H9 (cell line): Measurements from ENCODE around the gene GFPT2. TPM values are rescaled to one million over a fixed set of nuclear protein-coding genes. Genes with fewer than 3 reads are reported as not detected.

Experiments
- DNase-seq: peaks from one replicate; pipeline ENCODE4 v3.0.0-alpha.2; 2017
- H2AFZ ChIP-seq: one replicate; pipeline ENCODE4 v1.6.1; 2013; ENCODE audit warnings: mild to moderate bottlenecking, low read length, control low read depth, moderate library complexity
- H2AK5ac ChIP-seq: 2 replicates; pipeline ENCODE4 v1.6.1; 2013; ENCODE audit warnings: low read length, control low read depth, mixed read lengths; ENCODE audit not compliant: insufficient read length
- H2BK120ac ChIP-seq: one replicate; pipeline ENCODE4 v1.6.1; 2013; ENCODE audit warnings: low read depth, mild to moderate bottlenecking, low read length, control low read depth, inconsistent platforms; ENCODE audit not compliant: poor library complexity, severe bottlenecking
- H2BK12ac ChIP-seq: 2 replicates; pipeline ENCODE4 v1.6.1; 2013; ENCODE audit warnings: low read length, control low read depth, mixed read lengths, low read depth; ENCODE audit not compliant: insufficient read length
- H2BK15ac ChIP-seq: 2 replicates; pipeline ENCODE4 v1.6.1; 2013; ENCODE audit warnings: low read depth, low read length, control low read depth
- H2BK20ac ChIP-seq: one replicate; pipeline ENCODE4 v1.6.1; 2013; ENCODE audit warnings: low read depth, mild to moderate bottlenecking, low read length, control low read depth, inconsistent platforms; ENCODE audit not compliant: poor library complexity, severe bottlenecking
- H2BK5ac ChIP-seq: 2 replicates; pipeline ENCODE4 v1.6.1; 2013; ENCODE audit warnings: low read length, control low read depth, mixed read lengths; ENCODE audit not compliant: insufficient read length
- H3K14ac ChIP-seq: 2 replicates; pipeline ENCODE4 v1.6.1; 2013; ENCODE audit warnings: low read length, control low read depth; ENCODE audit not compliant: insufficient read depth
- H3K18ac ChIP-seq: 2 replicates; pipeline ENCODE4 v1.6.1; 2013; ENCODE audit warnings: low read depth, mild to moderate bottlenecking, mixed read lengths, low read length, control low read depth; ENCODE audit not compliant: insufficient read length
- H3K23ac ChIP-seq: 2 replicates; pipeline ENCODE4 v1.6.1; 2013; ENCODE audit warnings: low read length, control low read depth, mixed read lengths, low read depth; ENCODE audit not compliant: insufficient read length
- H3K23me2 ChIP-seq: 2 replicates; pipeline ENCODE4 v1.6.1; 2013; ENCODE audit warnings: low read depth, mild to moderate bottlenecking, mixed read lengths, low read length, control low read depth; ENCODE audit not compliant: insufficient read length, poor library complexity, severe bottlenecking
- H3K27ac ChIP-seq: 2 replicates; pipeline ENCODE4 v1.5.1; 2013; ENCODE audit warnings: low read length, control low read depth, mixed read lengths, low read depth; ENCODE audit not compliant: insufficient read length
- H3K27me3 ChIP-seq: 2 replicates; pipeline ENCODE4 v1.6.1; 2013; ENCODE audit warnings: low read length, control low read depth, inconsistent platforms; ENCODE audit not compliant: insufficient read depth
- H3K4ac ChIP-seq: 2 replicates; pipeline ENCODE4 v1.6.1; 2013; ENCODE audit warnings: low read depth, mild to moderate bottlenecking, control low read depth, inconsistent platforms, low read length, moderate library complexity
- H3K4me1 ChIP-seq: 2 replicates; pipeline ENCODE4 v1.6.1; 2013; ENCODE audit warnings: low read length, control low read depth, inconsistent platforms; ENCODE audit not compliant: insufficient read depth
- H3K4me2 ChIP-seq: 2 replicates; pipeline ENCODE4 v1.6.1; 2013; ENCODE audit warnings: low read length, control low read depth, mixed read lengths; ENCODE audit not compliant: insufficient read length, insufficient read depth
- H3K56ac ChIP-seq: 2 replicates; pipeline ENCODE4 v1.6.1; 2013; ENCODE audit warnings: low read depth, mild to moderate bottlenecking, mixed read lengths, low read length, control low read depth; ENCODE audit not compliant: insufficient read length
- H3K79me1 ChIP-seq: 2 replicates; pipeline ENCODE4 v1.6.1; 2013; ENCODE audit warnings: low read depth, mild to moderate bottlenecking, moderate library complexity, low read length, control low read depth, inconsistent platforms; ENCODE audit not compliant: insufficient read depth, poor library complexity, severe bottlenecking
- H3K79me2 ChIP-seq: 2 replicates; pipeline ENCODE4 v1.6.1; 2013; ENCODE audit warnings: low read length, control low read depth, inconsistent platforms; ENCODE audit not compliant: insufficient read depth
- H3K9ac ChIP-seq: 2 replicates; pipeline ENCODE4 v1.6.1; 2013; ENCODE audit warnings: low read length, control low read depth, mixed read lengths; ENCODE audit not compliant: insufficient read length; ENCODE audit errors: extremely low read depth
- H3K9me3 ChIP-seq: one replicate; pipeline ENCODE4 v1.6.1; 2013; ENCODE audit warnings: low read depth, low read length, inconsistent platforms; ENCODE audit not compliant: control insufficient read depth
- H3T11ph ChIP-seq: one replicate; pipeline ENCODE4 v1.6.1; 2013; ENCODE audit warnings: mild to moderate bottlenecking, low read length, control low read depth, inconsistent platforms
- H4K20me1 ChIP-seq: one replicate; pipeline ENCODE4 v1.6.1; 2013; ENCODE audit not compliant: control insufficient read depth, insufficient read length, insufficient read depth
- H4K5ac ChIP-seq: 2 replicates; pipeline ENCODE4 v1.6.1; 2013; ENCODE audit warnings: low read depth, mild to moderate bottlenecking, mixed read lengths, low read length, control low read depth; ENCODE audit not compliant: insufficient read length
- H4K8ac ChIP-seq: replicated peaks from 2 replicates; pipeline ENCODE4 v1.6.1; 2013; ENCODE audit warnings: low read length, control low read depth, mixed read lengths, low read depth; ENCODE audit not compliant: insufficient read length
- H4K91ac ChIP-seq: 2 replicates; pipeline ENCODE4 v1.6.1; 2013; ENCODE audit warnings: low read depth, mild to moderate bottlenecking, moderate library complexity, mixed read lengths, low read length, control low read depth; ENCODE audit not compliant: insufficient read length
- H3K27ac Mint-ChIP-seq, 3 experiments: 2 replicates in 2 of 3; 3 replicates in 1 of 3; pipeline ENCODE4 v1.8.0; 2020 to 2021; ENCODE audit warnings: mixed read lengths in 3 of 3, mild to moderate bottlenecking in 1 of 3, moderate library complexity in 1 of 3
- H3K27me3 Mint-ChIP-seq: 2 replicates; pipeline ENCODE4 v1.8.0; 2021; ENCODE audit warnings: low read depth, mild to moderate bottlenecking, moderate library complexity, mixed read lengths
- H3K36me3 Mint-ChIP-seq, 3 experiments: 2 replicates in 2 of 3; 3 replicates in 1 of 3; pipeline ENCODE4 v1.8.0; 2020 to 2021; ENCODE audit warnings: low read depth in 3 of 3, mixed read lengths in 3 of 3; ENCODE audit not compliant: insufficient read depth in 1 of 3
- H3K4me1 Mint-ChIP-seq, 2 experiments: 2 replicates each; pipeline ENCODE4 v1.8.0; 2020; ENCODE audit warnings: mixed read lengths in 2 of 2
- H3K4me3 Mint-ChIP-seq, 2 experiments: 2 replicates in 1 of 2; 3 replicates in 1 of 2; pipeline ENCODE4 v1.8.0; 2020 to 2021; ENCODE audit warnings: mild to moderate bottlenecking in 2 of 2, mixed read lengths in 2 of 2, moderate library complexity in 1 of 2
- H3K9me3 Mint-ChIP-seq, 2 experiments: 2 replicates in 1 of 2; 3 replicates in 1 of 2; pipeline ENCODE4 v1.8.0; 2020; ENCODE audit warnings: mild to moderate bottlenecking in 2 of 2, mixed read lengths in 2 of 2, moderate library complexity in 1 of 2
- whole genome bisulfite sequencing: extraction: QIAGEN DNeasy Blood & Tissue Kit; methylation state at CpG from one replicate; pipeline ENCODE4 v1.1.7; 2013; ENCODE audit warnings: missing lambda C conversion rate, low lambda C conversion rate, mixed read lengths; ENCODE audit not compliant: insufficient read length; ENCODE audit errors: extremely low coverage; 5-methylcytosine and 5-hydroxymethylcytosine counted together
- total RNA-seq: library from RNA; stranded (reverse); gene quantifications from 2 replicates; pipeline ENCODE4 v1.2.1, GENCODE V29; 2021
- TF ChIP-seq, protein P1 (sequence below): fragments of 200-600 bp; sonication (generic); conservative IDR thresholded peaks from 3 replicates; pipeline ENCODE4 v1.8.0; 2021; ENCODE audit warnings: antibody characterized with exemption, mild to moderate bottlenecking

GFPT2 gene
- total RNA-seq, 1 experiment from 2014 or later: 89.8 TPM

DNA sequence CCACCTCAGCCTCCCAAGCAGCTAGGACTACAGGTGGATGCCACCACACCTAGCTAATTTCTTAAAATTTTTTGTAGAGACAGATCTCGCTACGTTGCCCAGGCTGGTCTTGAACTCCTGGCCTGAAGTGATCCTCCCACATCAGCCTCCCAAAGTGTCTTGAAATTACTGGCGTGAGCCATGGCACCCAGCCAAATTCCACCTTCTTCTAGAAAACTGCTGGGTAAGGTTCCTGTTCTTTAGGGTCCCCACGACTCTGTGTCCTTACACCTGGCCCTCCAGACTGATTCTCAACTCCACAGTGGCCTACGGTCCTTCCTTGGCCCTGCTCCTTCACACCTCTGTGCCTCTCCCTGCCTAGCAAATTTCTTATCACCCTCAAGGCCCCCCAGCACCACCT is 63.2 kb downstream of the GFPT2 start:
- Mint-ChIP-seq H3K27me3 (no peaks in the 10 kb centered on the region; the same call in 1 of the 2 replicates), H3K27ac (no peak overlapping the region)

More for the DNA sequence above, 63.2 kb downstream of the GFPT2 start:
- Histone ChIP-seq H3K4me2 (peak overlapping the region; percentile 60), H3K79me2 (peaks cover 12% of the 10 kb centered on the region; the same call in 1 of the 2 replicates), H3K9ac (no peak overlapping the region), H4K5ac (no peak overlapping the region), H3K27ac (no peak overlapping the region), H3K14ac (no peak overlapping the region), H4K8ac (no peak overlapping the region), H3K9me3 (no peaks in the 10 kb centered on the region), H3T11ph (no peak overlapping the region), H2BK120ac (no peak overlapping the region), H2BK5ac (no peak overlapping the region), H4K20me1 (no peaks in the 10 kb centered on the region), H3K27me3 (no peaks in the 10 kb centered on the region), H3K56ac (no peak overlapping the region), H3K23me2 (peaks cover 2% of the 10 kb centered on the region), H4K91ac (no peak overlapping the region), H3K79me1 (peaks cover 4% of the 10 kb centered on the region), H3K4me1 (peaks cover 2% of the 10 kb centered on the region; the same call in 1 of the 2 replicates), H3K23ac (no peak overlapping the region), H2BK15ac (no peak overlapping the region), H3K4ac (no peak overlapping the region), H3K18ac (no peak overlapping the region), H2AK5ac (no peak overlapping the region), H2BK12ac (no peak overlapping the region), H2AFZ (no peak overlapping the region), H2BK20ac (no peak overlapping the region)
- Mint-ChIP-seq H3K4me3 (peak overlapping the region; percentile 76 to 85; a peak in 3 of 5 replicates), H3K4me1 (peaks cover 32 to 51% of the 10 kb centered on the region in 2 experiments), H3K36me3 (peaks cover 26 to 33% (median 28%) of the 10 kb centered on the region in 3 experiments), H3K9me3 (peaks cover 0 to 4% of the 10 kb centered on the region in 2 experiments; a peak in 3 of 5 replicates)
- WGBS: no CpG with 5 or more reads among the region's 5 CpGs
- TF ChIP-seq, protein P1, sequence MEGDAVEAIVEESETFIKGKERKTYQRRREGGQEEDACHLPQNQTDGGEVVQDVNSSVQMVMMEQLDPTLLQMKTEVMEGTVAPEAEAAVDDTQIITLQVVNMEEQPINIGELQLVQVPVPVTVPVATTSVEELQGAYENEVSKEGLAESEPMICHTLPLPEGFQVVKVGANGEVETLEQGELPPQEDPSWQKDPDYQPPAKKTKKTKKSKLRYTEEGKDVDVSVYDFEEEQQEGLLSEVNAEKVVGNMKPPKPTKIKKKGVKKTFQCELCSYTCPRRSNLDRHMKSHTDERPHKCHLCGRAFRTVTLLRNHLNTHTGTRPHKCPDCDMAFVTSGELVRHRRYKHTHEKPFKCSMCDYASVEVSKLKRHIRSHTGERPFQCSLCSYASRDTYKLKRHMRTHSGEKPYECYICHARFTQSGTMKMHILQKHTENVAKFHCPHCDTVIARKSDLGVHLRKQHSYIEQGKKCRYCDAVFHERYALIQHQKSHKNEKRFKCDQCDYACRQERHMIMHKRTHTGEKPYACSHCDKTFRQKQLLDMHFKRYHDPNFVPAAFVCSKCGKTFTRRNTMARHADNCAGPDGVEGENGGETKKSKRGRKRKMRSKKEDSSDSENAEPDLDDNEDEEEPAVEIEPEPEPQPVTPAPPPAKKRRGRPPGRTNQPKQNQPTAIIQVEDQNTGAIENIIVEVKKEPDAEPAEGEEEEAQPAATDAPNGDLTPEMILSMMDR: no peak
- DNase-seq: no peak
